ENCODE data around the gene FCHSD2. TPM values are rescaled to one million over a fixed set of nuclear protein-coding genes. Genes with fewer than 3 reads are reported as not detected.

Gene FCHSD2
- polyA plus RNA-seq, 1 donor (not counting 4 experiments of a cell fraction or from before 2014, with no cell fraction given) = 14.2 TPM

- Histone ChIP-seq H3K79me2 (ENCODE audit: control insufficient read depth, insufficient read depth, low read length) (no peaks in the 10 kb centered on the region), H3K36me3 (ENCODE audit: control insufficient read depth in 2 of 2, extremely low read depth in 1 of 2, insufficient read depth in 2 of 2, low read length in 2 of 2) (no peaks in the 10 kb centered on the region), H3K27me3 (ENCODE audit: control insufficient read depth, extremely low read depth, insufficient read depth, low read length) (no peaks in the 10 kb centered on the region), H3K27ac (ENCODE audit: control insufficient read depth, insufficient read depth, low read length) (no peak overlapping the region), H3K9ac (ENCODE audit: control insufficient read depth, extremely low read depth, insufficient read depth, low read length) (no peak overlapping the region), H3K4me2 (ENCODE audit: control insufficient read depth, extremely low read depth, insufficient read depth, low read depth, low read length) (no peak overlapping the region), H3K9me1 (ENCODE audit: control insufficient read depth, extremely low read depth, insufficient read depth, low read length) (no peaks in the 10 kb centered on the region), H2AFZ (ENCODE audit: control insufficient read depth, low read length) (no peak overlapping the region), H4K20me1 (ENCODE audit: control insufficient read depth, extremely low read depth, insufficient read depth, low read length) (no peaks in the 10 kb centered on the region), H3K4me3 (ENCODE audit: control insufficient read depth in 2 of 3, extremely low read depth in 1 of 3, insufficient read depth in 2 of 3, low read depth in 1 of 3, low read length in 3 of 3) (no peak overlapping the region), H3K4me1 (ENCODE audit: control insufficient read depth, extremely low read depth, insufficient read depth, low read length) (peaks cover 12% of the 10 kb centered on the region), H3K9me3 (ENCODE audit: control insufficient read depth, low read depth, low read length) (no peaks in the 10 kb centered on the region)
- FAIRE-seq (no peak), DNase-seq (ENCODE audit: low read depth, low spot score) (no peak)
- no peak for TF ChIP-seq CTCF (optimal IDR thresholded peaks at IDR 0.05 in 1 of 3, IDR thresholded peaks at IDR 0.05 in 1 of 3, conservative IDR thresholded peaks at IDR 0.05 in 1 of 3; ENCODE audit: extremely low read depth in 1 of 3, insufficient read depth in 2 of 3, low read length in 3 of 3)
- dilution Hi-C loops (cut with MboI; ENCODE audit: extremely low pct_ligation_motif_present, low sequenced_read_pairs) = no loop called here
These were observed 173.7 kb downstream of the FCHSD2 start for GRCh38 chr11:72968390-72968789.

- no peaks in the 10 kb centered on the region for H3K9me1 ChIP-seq (ENCODE audit: control insufficient read depth, extremely low read depth, insufficient read depth, low read length)
- peaks cover 12% of the 10 kb centered on the region for H3K4me1 ChIP-seq (ENCODE audit: control insufficient read depth, extremely low read depth, insufficient read depth, low read length)
- TF ChIP-seq EZH2 (IDR thresholded peaks at IDR 0.05; ENCODE audit: low read length) (no peak), CTCF (optimal IDR thresholded peaks at IDR 0.05 in 1 of 3, IDR thresholded peaks at IDR 0.05 in 1 of 3, conservative IDR thresholded peaks at IDR 0.05 in 1 of 3; ENCODE audit: extremely low read depth in 1 of 3, insufficient read depth in 2 of 3, low read length in 3 of 3) (no peak)
- dilution Hi-C loops (cut with MboI; ENCODE audit: extremely low pct_ligation_motif_present, low sequenced_read_pairs) = no loop called here
- no peaks in the 10 kb centered on the region for H3K79me2 ChIP-seq (ENCODE audit: control insufficient read depth, insufficient read depth, low read length)
- H3K9ac ChIP-seq (ENCODE audit: control insufficient read depth, extremely low read depth, insufficient read depth, low read length) = no peak overlapping the region
- DNase-seq (ENCODE audit: low read depth, low spot score) (no peak), FAIRE-seq (no peak)
- H3K36me3 ChIP-seq (ENCODE audit: control insufficient read depth in 2 of 2, extremely low read depth in 1 of 2, insufficient read depth in 2 of 2, low read length in 2 of 2) = no peaks in the 10 kb centered on the region
- H2AFZ ChIP-seq (ENCODE audit: control insufficient read depth, low read length) = no peak overlapping the region
- no peaks in the 10 kb centered on the region for H4K20me1 ChIP-seq (ENCODE audit: control insufficient read depth, extremely low read depth, insufficient read depth, low read length)
- no peak overlapping the region for H3K4me3 ChIP-seq (ENCODE audit: control insufficient read depth in 2 of 3, extremely low read depth in 1 of 3, insufficient read depth in 2 of 3, low read depth in 1 of 3, low read length in 3 of 3)
- no peaks in the 10 kb centered on the region for H3K9me3 ChIP-seq (ENCODE audit: control insufficient read depth, low read depth, low read length)
- no peaks in the 10 kb centered on the region for H3K27me3 ChIP-seq (ENCODE audit: control insufficient read depth, extremely low read depth, insufficient read depth, low read length)
- H3K27ac ChIP-seq (ENCODE audit: control insufficient read depth, insufficient read depth, low read length) = no peak overlapping the region
- no peak overlapping the region for H3K4me2 ChIP-seq (ENCODE audit: control insufficient read depth, extremely low read depth, insufficient read depth, low read depth, low read length)
These were observed 176.4 kb downstream of the FCHSD2 start for GRCh38 chr11:72965672-72966071.
